H9 (cell line): ENCODE data around the gene WDR55. TPM values are rescaled to one million over a fixed set of nuclear protein-coding genes. Genes with fewer than 3 reads are reported as not detected.
"Not testable (repeated sequence)": the region's sequence is repeated elsewhere in the genome, so short reads cannot be mapped to it uniquely, and the experiment has no call there.

ENCODE experiments used
- DNase-seq: peaks from one replicate; pipeline ENCODE4 v3.0.0-alpha.2; 2017
- H2AFZ ChIP-seq: one replicate; pipeline ENCODE4 v1.6.1; 2013; ENCODE audit warnings: mild to moderate bottlenecking, low read length, control low read depth, moderate library complexity
- H2AK5ac ChIP-seq: 2 replicates; pipeline ENCODE4 v1.6.1; 2013; ENCODE audit warnings: low read length, control low read depth, mixed read lengths; ENCODE audit not compliant: insufficient read length
- H2BK120ac ChIP-seq: one replicate; pipeline ENCODE4 v1.6.1; 2013; ENCODE audit warnings: low read depth, mild to moderate bottlenecking, low read length, control low read depth, inconsistent platforms; ENCODE audit not compliant: poor library complexity, severe bottlenecking
- H2BK12ac ChIP-seq: 2 replicates; pipeline ENCODE4 v1.6.1; 2013; ENCODE audit warnings: low read length, control low read depth, mixed read lengths, low read depth; ENCODE audit not compliant: insufficient read length
- H2BK15ac ChIP-seq: 2 replicates; pipeline ENCODE4 v1.6.1; 2013; ENCODE audit warnings: low read depth, low read length, control low read depth
- H2BK20ac ChIP-seq: one replicate; pipeline ENCODE4 v1.6.1; 2013; ENCODE audit warnings: low read depth, mild to moderate bottlenecking, low read length, control low read depth, inconsistent platforms; ENCODE audit not compliant: poor library complexity, severe bottlenecking
- H2BK5ac ChIP-seq: 2 replicates; pipeline ENCODE4 v1.6.1; 2013; ENCODE audit warnings: low read length, control low read depth, mixed read lengths; ENCODE audit not compliant: insufficient read length
- H3K14ac ChIP-seq: 2 replicates; pipeline ENCODE4 v1.6.1; 2013; ENCODE audit warnings: low read length, control low read depth; ENCODE audit not compliant: insufficient read depth
- H3K18ac ChIP-seq: 2 replicates; pipeline ENCODE4 v1.6.1; 2013; ENCODE audit warnings: low read depth, mild to moderate bottlenecking, mixed read lengths, low read length, control low read depth; ENCODE audit not compliant: insufficient read length
- H3K23ac ChIP-seq: 2 replicates; pipeline ENCODE4 v1.6.1; 2013; ENCODE audit warnings: low read length, control low read depth, mixed read lengths, low read depth; ENCODE audit not compliant: insufficient read length
- H3K23me2 ChIP-seq: 2 replicates; pipeline ENCODE4 v1.6.1; 2013; ENCODE audit warnings: low read depth, mild to moderate bottlenecking, mixed read lengths, low read length, control low read depth; ENCODE audit not compliant: insufficient read length, poor library complexity, severe bottlenecking
- H3K27ac ChIP-seq: 2 replicates; pipeline ENCODE4 v1.5.1; 2013; ENCODE audit warnings: low read length, control low read depth, mixed read lengths, low read depth; ENCODE audit not compliant: insufficient read length
- H3K27me3 ChIP-seq: 2 replicates; pipeline ENCODE4 v1.6.1; 2013; ENCODE audit warnings: low read length, control low read depth, inconsistent platforms; ENCODE audit not compliant: insufficient read depth
- H3K4ac ChIP-seq: 2 replicates; pipeline ENCODE4 v1.6.1; 2013; ENCODE audit warnings: low read depth, mild to moderate bottlenecking, control low read depth, inconsistent platforms, low read length, moderate library complexity
- H3K4me1 ChIP-seq: 2 replicates; pipeline ENCODE4 v1.6.1; 2013; ENCODE audit warnings: low read length, control low read depth, inconsistent platforms; ENCODE audit not compliant: insufficient read depth
- H3K4me2 ChIP-seq: 2 replicates; pipeline ENCODE4 v1.6.1; 2013; ENCODE audit warnings: low read length, control low read depth, mixed read lengths; ENCODE audit not compliant: insufficient read length, insufficient read depth
- H3K56ac ChIP-seq: 2 replicates; pipeline ENCODE4 v1.6.1; 2013; ENCODE audit warnings: low read depth, mild to moderate bottlenecking, mixed read lengths, low read length, control low read depth; ENCODE audit not compliant: insufficient read length
- H3K79me1 ChIP-seq: 2 replicates; pipeline ENCODE4 v1.6.1; 2013; ENCODE audit warnings: low read depth, mild to moderate bottlenecking, moderate library complexity, low read length, control low read depth, inconsistent platforms; ENCODE audit not compliant: insufficient read depth, poor library complexity, severe bottlenecking
- H3K79me2 ChIP-seq: 2 replicates; pipeline ENCODE4 v1.6.1; 2013; ENCODE audit warnings: low read length, control low read depth, inconsistent platforms; ENCODE audit not compliant: insufficient read depth
- H3K9ac ChIP-seq: 2 replicates; pipeline ENCODE4 v1.6.1; 2013; ENCODE audit warnings: low read length, control low read depth, mixed read lengths; ENCODE audit not compliant: insufficient read length; ENCODE audit errors: extremely low read depth
- H3K9me3 ChIP-seq: one replicate; pipeline ENCODE4 v1.6.1; 2013; ENCODE audit warnings: low read depth, low read length, inconsistent platforms; ENCODE audit not compliant: control insufficient read depth
- H3T11ph ChIP-seq: one replicate; pipeline ENCODE4 v1.6.1; 2013; ENCODE audit warnings: mild to moderate bottlenecking, low read length, control low read depth, inconsistent platforms
- H4K20me1 ChIP-seq: one replicate; pipeline ENCODE4 v1.6.1; 2013; ENCODE audit not compliant: control insufficient read depth, insufficient read length, insufficient read depth
- H4K5ac ChIP-seq: 2 replicates; pipeline ENCODE4 v1.6.1; 2013; ENCODE audit warnings: low read depth, mild to moderate bottlenecking, mixed read lengths, low read length, control low read depth; ENCODE audit not compliant: insufficient read length
- H4K8ac ChIP-seq: replicated peaks from 2 replicates; pipeline ENCODE4 v1.6.1; 2013; ENCODE audit warnings: low read length, control low read depth, mixed read lengths, low read depth; ENCODE audit not compliant: insufficient read length
- H4K91ac ChIP-seq: 2 replicates; pipeline ENCODE4 v1.6.1; 2013; ENCODE audit warnings: low read depth, mild to moderate bottlenecking, moderate library complexity, mixed read lengths, low read length, control low read depth; ENCODE audit not compliant: insufficient read length
- H3K27ac Mint-ChIP-seq, 3 experiments: 2 replicates in 2 of 3; 3 replicates in 1 of 3; pipeline ENCODE4 v1.8.0; 2020 to 2021; ENCODE audit warnings: mixed read lengths in 3 of 3, mild to moderate bottlenecking in 1 of 3, moderate library complexity in 1 of 3
- H3K27me3 Mint-ChIP-seq: 2 replicates; pipeline ENCODE4 v1.8.0; 2021; ENCODE audit warnings: low read depth, mild to moderate bottlenecking, moderate library complexity, mixed read lengths
- H3K36me3 Mint-ChIP-seq, 3 experiments: 2 replicates in 2 of 3; 3 replicates in 1 of 3; pipeline ENCODE4 v1.8.0; 2020 to 2021; ENCODE audit warnings: low read depth in 3 of 3, mixed read lengths in 3 of 3; ENCODE audit not compliant: insufficient read depth in 1 of 3
- H3K4me1 Mint-ChIP-seq, 2 experiments: 2 replicates each; pipeline ENCODE4 v1.8.0; 2020; ENCODE audit warnings: mixed read lengths in 2 of 2
- H3K4me3 Mint-ChIP-seq, 2 experiments: 2 replicates in 1 of 2; 3 replicates in 1 of 2; pipeline ENCODE4 v1.8.0; 2020 to 2021; ENCODE audit warnings: mild to moderate bottlenecking in 2 of 2, mixed read lengths in 2 of 2, moderate library complexity in 1 of 2
- H3K9me3 Mint-ChIP-seq, 2 experiments: 2 replicates in 1 of 2; 3 replicates in 1 of 2; pipeline ENCODE4 v1.8.0; 2020; ENCODE audit warnings: mild to moderate bottlenecking in 2 of 2, mixed read lengths in 2 of 2, moderate library complexity in 1 of 2
- WGBS: extraction: QIAGEN DNeasy Blood & Tissue Kit; methylation state at CpG from one replicate; pipeline ENCODE4 v1.1.7; 2013; ENCODE audit warnings: missing lambda C conversion rate, low lambda C conversion rate, mixed read lengths; ENCODE audit not compliant: insufficient read length; ENCODE audit errors: extremely low coverage; 5-methylcytosine and 5-hydroxymethylcytosine counted together
- total RNA-seq: library from RNA; stranded (reverse); gene quantifications from 2 replicates; pipeline ENCODE4 v1.2.1, GENCODE V29; 2021
- TF ChIP-seq, protein P1 (sequence below): fragments of 200-600 bp; sonication (generic); conservative IDR thresholded peaks from 3 replicates; pipeline ENCODE4 v1.8.0; 2021; ENCODE audit warnings: antibody characterized with exemption, mild to moderate bottlenecking

WDR55 gene
- total RNA-seq, 1 experiment from 2014 or later, result 24.7 TPM

DNA sequence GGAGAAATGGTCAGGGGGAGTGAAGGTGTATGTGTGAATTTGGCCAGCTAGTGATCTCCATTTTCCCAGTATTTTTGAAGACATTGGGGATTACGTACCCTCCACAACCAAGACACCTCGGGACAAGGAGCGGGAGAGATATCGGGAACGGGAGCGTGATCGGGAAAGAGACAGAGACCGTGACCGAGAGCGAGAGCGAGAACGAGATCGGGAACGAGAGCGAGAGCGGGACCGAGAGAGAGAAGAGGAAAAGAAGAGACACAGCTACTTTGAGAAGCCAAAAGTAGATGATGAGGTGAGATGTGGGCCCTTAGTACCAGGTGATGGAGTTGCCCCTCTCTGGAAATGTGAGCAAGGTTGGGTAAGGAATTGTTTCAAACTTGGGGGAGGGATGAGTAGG is 5.8 kb upstream of the WDR55 start:
- Histone ChIP-seq H3K9me3 (no peaks in the 10 kb centered on the region), H3K4ac (no peak overlapping the region), H4K20me1 (no peaks in the 10 kb centered on the region), H3K23me2 (no peaks in the 10 kb centered on the region), H2AFZ (no peak overlapping the region), H3K79me1 (no peaks in the 10 kb centered on the region), H3K79me2 (no peaks in the 10 kb centered on the region), H3K4me1 (no peaks in the 10 kb centered on the region), H2BK5ac (no peak overlapping the region), H3K23ac (no peak overlapping the region), H2BK20ac (no peak overlapping the region), H4K5ac (no peak overlapping the region), H3K27ac (no peak overlapping the region), H3K18ac (no peak overlapping the region), H3K27me3 (no peaks in the 10 kb centered on the region), H4K8ac (no peak overlapping the region), H2BK12ac (no peak overlapping the region), H2AK5ac (no peak overlapping the region), H4K91ac (no peak overlapping the region), H3T11ph (no peak overlapping the region), H2BK15ac (no peak overlapping the region), H3K9ac (no peak overlapping the region), H2BK120ac (no peak overlapping the region), H3K14ac (no peak overlapping the region), H3K4me2 (no peak overlapping the region), H3K56ac (no peak overlapping the region)
- no CpG with 5 or more reads among the region's 17 CpGs for WGBS
- peaks cover 29 to 85% (median 81%) of the 10 kb centered on the region in 3 experiments for H3K36me3 Mint-ChIP-seq
- peak overlapping the region in 1 of 3 experiments; percentile 3; a peak in 1 of 7 replicates for H3K27ac Mint-ChIP-seq
- H3K4me3 Mint-ChIP-seq, result no peak overlapping the region
- no peaks in the 10 kb centered on the region for H3K9me3 Mint-ChIP-seq
- no peaks in the 10 kb centered on the region for H3K27me3 Mint-ChIP-seq
- no peaks in the 10 kb centered on the region for H3K4me1 Mint-ChIP-seq
- no peak for DNase-seq
- TF ChIP-seq, protein P1, sequence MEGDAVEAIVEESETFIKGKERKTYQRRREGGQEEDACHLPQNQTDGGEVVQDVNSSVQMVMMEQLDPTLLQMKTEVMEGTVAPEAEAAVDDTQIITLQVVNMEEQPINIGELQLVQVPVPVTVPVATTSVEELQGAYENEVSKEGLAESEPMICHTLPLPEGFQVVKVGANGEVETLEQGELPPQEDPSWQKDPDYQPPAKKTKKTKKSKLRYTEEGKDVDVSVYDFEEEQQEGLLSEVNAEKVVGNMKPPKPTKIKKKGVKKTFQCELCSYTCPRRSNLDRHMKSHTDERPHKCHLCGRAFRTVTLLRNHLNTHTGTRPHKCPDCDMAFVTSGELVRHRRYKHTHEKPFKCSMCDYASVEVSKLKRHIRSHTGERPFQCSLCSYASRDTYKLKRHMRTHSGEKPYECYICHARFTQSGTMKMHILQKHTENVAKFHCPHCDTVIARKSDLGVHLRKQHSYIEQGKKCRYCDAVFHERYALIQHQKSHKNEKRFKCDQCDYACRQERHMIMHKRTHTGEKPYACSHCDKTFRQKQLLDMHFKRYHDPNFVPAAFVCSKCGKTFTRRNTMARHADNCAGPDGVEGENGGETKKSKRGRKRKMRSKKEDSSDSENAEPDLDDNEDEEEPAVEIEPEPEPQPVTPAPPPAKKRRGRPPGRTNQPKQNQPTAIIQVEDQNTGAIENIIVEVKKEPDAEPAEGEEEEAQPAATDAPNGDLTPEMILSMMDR, result no peak

DNA sequence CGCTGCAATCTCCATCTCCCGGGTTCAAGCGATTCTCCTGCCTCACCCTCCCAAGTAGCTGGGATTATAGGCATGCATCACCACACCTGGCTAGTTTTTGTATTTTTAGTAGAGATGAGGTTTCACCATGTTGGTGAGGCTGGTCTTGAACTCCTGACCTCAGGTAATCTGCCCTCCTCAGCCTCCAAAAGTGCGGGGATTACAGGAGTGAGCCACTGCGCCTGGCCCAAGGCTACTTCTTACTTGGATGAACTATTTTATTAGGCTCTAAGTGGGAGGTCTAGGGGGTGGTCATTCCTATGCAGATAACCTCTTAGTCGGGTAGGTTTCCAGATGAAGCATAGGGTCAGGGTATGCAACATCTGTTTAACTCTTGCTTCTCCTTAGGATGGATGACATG is 4.3 kb upstream of the WDR55 start:
- not testable (repeated sequence) for H2BK120ac ChIP-seq, H3K27me3 Mint-ChIP-seq, H3K23me2 ChIP-seq, H3K4me1 Mint-ChIP-seq, H3K4me2 ChIP-seq, H3K9ac ChIP-seq, H2AK5ac ChIP-seq, H3K56ac ChIP-seq, H3K23ac ChIP-seq, H3K4me3 Mint-ChIP-seq, H3K27ac ChIP-seq, H3T11ph ChIP-seq, H3K9me3 ChIP-seq, H3K14ac ChIP-seq, H3K18ac ChIP-seq, H4K8ac ChIP-seq, H4K5ac ChIP-seq, H2AFZ ChIP-seq, H2BK5ac ChIP-seq, DNase-seq, H3K4me1 ChIP-seq, H2BK12ac ChIP-seq, H2BK20ac ChIP-seq, H2BK15ac ChIP-seq, H3K9me3 Mint-ChIP-seq, H4K91ac ChIP-seq, H4K20me1 ChIP-seq, H3K27me3 ChIP-seq, H3K79me2 ChIP-seq, H3K4ac ChIP-seq, H3K27ac Mint-ChIP-seq, H3K79me1 ChIP-seq
- WGBS, result no CpG with 5 or more reads among the region's 6 CpGs
- peaks cover 17 to 73% (median 66%) of the 10 kb centered on the region in 3 experiments for H3K36me3 Mint-ChIP-seq
